SK-N-SH treated with all-trans-retinoic acid at 6 μM for 48 hours (cell line): ENCODE results near the gene CNN1.

Experiments
- ATAC-seq: fragments of 200-7000 bp; cut with Tn5 transposase; 3 replicates; pipeline ENCODE4 v1.9.1; 2020; ENCODE audit warnings: mild to moderate bottlenecking, moderate library complexity
- ARNTL ChIP-seq: fragments of 450-650 bp; formaldehyde crosslinking; IDR thresholded peaks from 2 replicates; pipeline ENCODE4 v1.5.0; 2020; ENCODE audit warnings: low read depth, mild to moderate bottlenecking, moderate library complexity, borderline replicate concordance
- CSDC2 ChIP-seq: fragments of 250-450 bp; sonication (Bioruptor Pico); IDR thresholded peaks from 2 replicates; pipeline ENCODE4 v1.5.0; 2020; ENCODE audit warnings: mild to moderate bottlenecking, moderate library complexity
- CSRNP3 ChIP-seq: fragments of 250-450 bp; sonication (Bioruptor Pico); IDR thresholded peaks from 2 replicates; pipeline ENCODE4 v1.5.1; 2021; ENCODE audit warnings: mild to moderate bottlenecking, moderate library complexity
- ESRRG ChIP-seq: fragments of 250-450 bp; sonication (Bioruptor Pico); IDR thresholded peaks from 2 replicates; pipeline ENCODE4 v1.6.1; 2021; ENCODE audit warnings: mild to moderate bottlenecking
- GLIS3 ChIP-seq: fragments of 250-450 bp; sonication (Bioruptor Pico); IDR thresholded peaks from 2 replicates; pipeline ENCODE4 v1.5.0; 2020; ENCODE audit warnings: mild to moderate bottlenecking, moderate library complexity
- ISL1 ChIP-seq: fragments of 250-450 bp; sonication (Bioruptor Pico); IDR thresholded peaks from 2 replicates; pipeline ENCODE4 v2.1.2; 2022; ENCODE audit warnings: mild to moderate bottlenecking, moderate library complexity
- PATZ1 ChIP-seq: fragments of 250-450 bp; sonication (Bioruptor Pico); IDR thresholded peaks from 2 replicates; pipeline ENCODE4 v1.8.0; 2020; ENCODE audit warnings: mild to moderate bottlenecking, moderate library complexity, borderline replicate concordance
- POU6F1 ChIP-seq: fragments of 250-450 bp; sonication (Bioruptor Pico); IDR thresholded peaks from 2 replicates; pipeline ENCODE4 v1.8.0; 2021; ENCODE audit warnings: low read depth, mild to moderate bottlenecking, moderate library complexity, borderline replicate concordance
- RARB ChIP-seq: fragments of 250-450 bp; sonication (Bioruptor Pico); IDR thresholded peaks from 2 replicates; pipeline ENCODE4 v1.8.0; 2021; ENCODE audit warnings: mild to moderate bottlenecking, moderate library complexity
- TCF4 ChIP-seq: fragments of 250-450 bp; sonication (Bioruptor Pico); IDR thresholded peaks from 2 replicates; pipeline ENCODE4 v1.8.0; 2021; ENCODE audit warnings: mild to moderate bottlenecking, moderate library complexity, borderline replicate concordance
- TOX ChIP-seq: fragments of 250-450 bp; sonication (Bioruptor Pico); IDR thresholded peaks from 2 replicates; pipeline ENCODE4 v1.8.0; 2021; ENCODE audit warnings: mild to moderate bottlenecking, moderate library complexity, borderline replicate concordance
- TSHZ2 ChIP-seq: fragments of 250-450 bp; sonication (Bioruptor Pico); IDR thresholded peaks from 2 replicates; pipeline ENCODE4 v1.5.0; 2020; ENCODE audit warnings: mild to moderate bottlenecking, moderate library complexity
- ZC3H10 ChIP-seq: fragments of 250-450 bp; sonication (Bioruptor Pico); IDR thresholded peaks from 2 replicates; pipeline ENCODE4 v1.5.1; 2021; ENCODE audit warnings: mild to moderate bottlenecking, moderate library complexity
- ZFP3 ChIP-seq: fragments of 250-450 bp; sonication (Bioruptor Pico); IDR thresholded peaks from 2 replicates; pipeline ENCODE4 v1.5.0; 2020; ENCODE audit warnings: mild to moderate bottlenecking, moderate library complexity
- ZNF565 ChIP-seq: fragments of 450-650 bp; formaldehyde crosslinking; conservative IDR thresholded peaks from 2 replicates; pipeline ENCODE4 v1.5.0; 2020; ENCODE audit warnings: low read depth, mild to moderate bottlenecking, moderate library complexity
- ZNF8 ChIP-seq: fragments of 450-650 bp; formaldehyde crosslinking; IDR thresholded peaks from 2 replicates; pipeline ENCODE4 v1.5.0; 2020; ENCODE audit warnings: mild to moderate bottlenecking, moderate library complexity

The CNN1 gene

GRCh38 chr19:11504502-11505031, 34.1 kb upstream of the CNN1 start:
- ATAC-seq = no peak
- no peak for TF ChIP-seq ZNF8
- TF ChIP-seq ISL1 (CRISPR knock-in tag) = no peak
- TF ChIP-seq ZFP3 (CRISPR knock-in tag) = no peak
- no peak for TF ChIP-seq POU6F1
- no peak for TF ChIP-seq CSDC2 (CRISPR knock-in tag)
- no peak for TF ChIP-seq TOX
- no peak for TF ChIP-seq PATZ1 (CRISPR knock-in tag)
- TF ChIP-seq ZNF565 (CRISPR knock-in tag) = no peak
- no peak for TF ChIP-seq ARNTL (CRISPR knock-in tag)
- no peak for TF ChIP-seq TSHZ2 (CRISPR knock-in tag)
- TF ChIP-seq RARB (CRISPR knock-in tag) = no peak
- no peak for TF ChIP-seq CSRNP3 (CRISPR knock-in tag)

- peak; percentile 97 for ATAC-seq
- TF ChIP-seq GLIS3 (CRISPR knock-in tag) = no peak
- TF ChIP-seq PATZ1 (CRISPR knock-in tag) = peak; percentile 41; the same call in 1 of the 2 replicates
These were observed 33.6 kb upstream of the CNN1 start for GRCh38 chr19:11505032-11505503.

GRCh38 chr19:11505504-11506100, 33.0 kb upstream of the CNN1 start, which contains the start of gene ZNF653:
Gene ZNF653, minus strand, starts transcription at chr19:11505839. Its CDS starts 53 bp downstream, at chr19:11505786.
- peak; percentile 54; the same call in 1 of the 2 replicates for TF ChIP-seq GLIS3 (CRISPR knock-in tag)
- no peak for TF ChIP-seq TCF4 (CRISPR knock-in tag)
- TF ChIP-seq ZC3H10 (CRISPR knock-in tag) = 0 out of 2 replicates have a peak, but pooled peaks have one; percentile 32
- no peak for TF ChIP-seq ISL1 (CRISPR knock-in tag)
- no peak for TF ChIP-seq RARB (CRISPR knock-in tag)
- peak; percentile 69; the same call in 1 of the 2 replicates for TF ChIP-seq ESRRG (CRISPR knock-in tag)
- TF ChIP-seq TSHZ2 (CRISPR knock-in tag) = peak; percentile 55; the same call in 1 of the 2 replicates
- TF ChIP-seq CSRNP3 (CRISPR knock-in tag) = no peak

More at GRCh38 chr19:11505504-11506100, 33.0 kb upstream of the CNN1 start, which contains the start of gene ZNF653:
- peak; percentile 68 for ATAC-seq
